CD4-positive, alpha-beta T cell treated with Interleukin-21 for 1 hour (primary cell): ENCODE data around the gene SPATA6L.

Experiments
- DNase-seq: peaks from one replicate; pipeline ENCODE4 v3.0.0-alpha.2; 2020

The SPATA6L gene

GRCh38 chr9:4581861-4582565, 84.3 kb downstream of the SPATA6L start:
- no peak for DNase-seq

GRCh38 chr9:4581035-4581760, 85.1 kb downstream of the SPATA6L start:
- no peak for DNase-seq

GRCh38 chr9:4579001-4579400, 87.3 kb downstream of the SPATA6L start:
- DNase-seq = no peak

GRCh38 chr9:4576448-4576847, 89.8 kb downstream of the SPATA6L start:
- no peak for DNase-seq

DNA sequence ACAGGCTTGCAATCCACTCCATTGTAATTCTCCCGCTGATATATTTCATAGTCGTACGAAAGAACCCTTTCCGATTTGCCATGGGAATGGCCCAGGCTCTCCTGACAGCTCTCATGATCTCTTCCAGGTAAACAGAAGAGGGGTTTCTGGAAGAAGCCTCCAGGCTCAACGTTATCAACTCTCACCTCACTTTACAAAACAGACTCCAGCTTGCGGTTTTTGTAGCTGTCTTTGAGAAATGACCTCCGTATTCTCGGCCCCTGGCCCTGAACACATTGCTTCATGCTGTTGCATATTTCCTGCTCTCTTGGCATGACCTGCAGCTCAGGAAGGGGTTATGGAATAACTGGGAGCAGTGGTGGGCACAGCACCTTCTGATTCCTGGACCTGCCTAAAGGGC, 90.3 kb downstream of the SPATA6L start:
- DNase-seq = no peak

- DNase-seq = no peak
Measured at GRCh38 chr9:4574657-4575243, 91.5 kb downstream of the SPATA6L start.

DNA sequence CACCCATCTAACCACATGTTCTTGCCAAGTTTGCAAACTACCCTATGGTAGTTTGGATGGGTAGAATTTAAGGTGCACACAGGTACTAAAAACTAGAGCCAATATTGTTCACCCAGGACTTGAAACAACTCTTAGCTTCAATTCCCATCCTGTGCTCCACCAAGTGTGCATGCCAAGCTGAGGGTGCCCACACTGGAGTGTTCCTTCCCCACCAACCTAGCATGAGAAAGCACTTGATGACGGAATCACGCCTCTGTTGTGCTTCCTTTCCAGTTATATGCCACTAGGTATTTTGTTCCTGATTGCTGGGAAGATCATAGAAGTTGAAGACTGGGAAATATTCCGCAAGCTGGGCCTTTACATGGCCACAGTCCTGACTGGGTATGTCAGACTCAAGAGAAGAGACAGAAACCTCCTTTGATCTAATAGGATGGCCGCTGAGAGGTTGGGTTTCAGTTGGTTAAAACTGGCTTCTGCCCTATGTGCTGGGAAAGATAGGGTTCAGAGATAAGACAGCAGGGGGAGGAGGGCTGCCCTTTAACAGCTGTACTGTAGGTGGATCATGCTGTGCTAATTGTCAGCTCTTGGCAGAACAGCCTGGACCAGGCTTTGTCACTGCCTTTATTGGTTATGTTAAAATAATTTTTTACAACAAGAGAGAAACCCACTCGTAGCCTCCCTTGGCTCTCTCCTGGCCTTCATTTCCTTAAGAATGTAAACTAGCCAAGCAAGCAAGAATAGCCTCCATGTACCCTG, 92.5 kb downstream of the SPATA6L start:
- no peak for DNase-seq

- no peak for DNase-seq
Measured at GRCh38 chr9:4573176-4573575, 93.1 kb downstream of the SPATA6L start.

DNA sequence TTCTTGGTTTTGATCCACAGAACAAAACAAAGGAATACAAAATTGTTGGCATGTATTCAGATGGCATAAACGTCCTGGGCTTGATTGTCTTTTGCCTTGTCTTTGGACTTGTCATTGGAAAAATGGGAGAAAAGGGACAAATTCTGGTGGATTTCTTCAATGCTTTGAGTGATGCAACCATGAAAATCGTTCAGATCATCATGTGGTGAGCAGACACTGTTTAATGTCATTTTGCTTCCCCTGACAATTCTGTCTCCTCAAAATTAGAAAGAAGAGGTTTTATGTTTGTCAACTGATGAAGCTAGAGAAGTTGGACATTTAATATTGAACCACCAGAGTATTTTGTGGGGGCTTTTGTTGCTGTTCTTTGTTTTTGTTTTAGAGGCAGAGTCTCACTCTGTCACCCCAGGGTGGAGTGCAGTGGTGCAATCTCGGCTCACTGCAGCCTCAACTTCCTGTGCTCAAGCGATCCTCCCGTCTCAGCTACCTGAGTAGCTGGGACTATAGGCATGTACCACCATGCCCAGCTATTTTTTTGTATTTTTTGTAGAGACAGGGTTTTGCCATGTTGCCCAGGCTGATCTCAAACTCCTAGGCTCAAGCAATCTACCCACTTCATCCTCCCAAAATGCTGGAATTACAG, 94.0 kb downstream of the SPATA6L start:
- DNase-seq = no peak

- no peak for DNase-seq
Measured at GRCh38 chr9:4569101-4569500, 97.2 kb downstream of the SPATA6L start.

DNA sequence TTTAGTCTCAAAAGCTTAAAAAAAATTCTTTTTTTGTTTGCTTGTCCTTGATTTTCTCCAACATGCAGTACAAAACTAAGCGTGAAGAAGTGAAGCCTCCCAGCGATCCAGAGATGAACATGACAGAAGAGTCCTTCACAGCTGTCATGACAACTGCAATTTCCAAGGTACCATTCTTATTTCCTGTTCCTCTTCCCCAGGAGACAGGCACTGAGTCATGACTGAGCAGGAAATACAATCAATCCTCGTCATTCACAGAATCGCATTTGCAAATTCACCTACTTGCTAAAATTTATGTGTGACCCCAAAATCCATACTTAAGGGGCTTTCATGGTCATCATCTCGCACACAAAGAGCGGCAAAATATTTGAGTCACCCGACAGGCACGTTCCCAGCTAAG, 98.7 kb downstream of the SPATA6L start:
- no peak for DNase-seq

GRCh38 chr9:4566806-4567205, 99.5 kb downstream of the SPATA6L start:
- DNase-seq = no peak

- no peak for DNase-seq
Measured at GRCh38 chr9:4563105-4563504, 103.2 kb downstream of the SPATA6L start.

GRCh38 chr9:4559261-4560182, 106.8 kb downstream of the SPATA6L start:
- no peak for DNase-seq

DNA sequence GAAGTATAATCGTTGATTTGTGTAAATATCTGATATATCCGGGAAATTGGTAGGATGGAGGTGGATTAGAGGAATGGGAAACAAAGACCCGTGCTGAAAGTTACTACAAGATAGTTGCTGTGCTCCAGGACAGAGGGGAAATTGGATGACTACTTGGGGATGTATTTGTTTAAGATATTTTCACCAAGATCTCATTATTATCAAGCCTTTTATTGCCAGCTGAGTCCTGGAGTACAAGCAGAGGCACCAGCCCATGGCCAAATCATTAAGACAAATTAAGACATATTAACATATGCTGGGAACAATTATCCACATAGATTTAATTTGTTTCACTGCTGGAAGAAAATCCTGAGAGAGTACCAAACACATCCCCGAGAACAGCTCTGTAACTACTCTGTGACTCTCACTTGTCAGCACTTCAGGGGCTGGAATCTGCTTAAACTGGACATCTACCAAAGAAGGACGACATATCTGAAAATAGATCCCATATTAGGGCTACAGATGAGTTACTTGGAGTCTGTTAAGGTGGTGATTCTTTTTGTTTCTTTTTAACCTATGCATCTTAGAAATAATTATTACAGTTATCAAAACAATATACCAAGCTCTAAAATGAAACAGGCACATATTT, 107.8 kb downstream of the SPATA6L start:
- no peak for DNase-seq

GRCh38 chr9:4555236-4555635, 111.0 kb downstream of the SPATA6L start:
- DNase-seq = no peak

DNA sequence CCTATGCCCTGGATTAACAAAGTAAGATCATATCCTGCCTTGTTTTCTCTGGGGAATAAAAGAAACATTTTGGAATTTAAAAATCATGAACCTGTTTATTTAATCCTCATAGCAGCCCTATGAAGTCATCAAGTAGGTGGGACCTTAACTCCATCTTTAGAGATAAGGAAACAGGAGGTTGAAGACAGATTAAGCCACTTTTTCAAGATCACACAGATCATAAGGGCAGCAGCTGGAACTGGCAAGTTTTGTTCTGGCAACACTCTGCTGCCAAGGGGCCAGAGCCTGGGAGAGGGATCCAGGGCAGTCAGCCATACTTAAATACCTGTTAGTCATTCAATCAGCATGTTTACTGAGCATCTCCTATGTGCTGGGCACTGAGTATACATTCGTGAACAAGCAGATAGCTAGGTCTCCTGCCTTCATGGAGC, 112.3 kb downstream of the SPATA6L start:
- DNase-seq = no peak

DNA sequence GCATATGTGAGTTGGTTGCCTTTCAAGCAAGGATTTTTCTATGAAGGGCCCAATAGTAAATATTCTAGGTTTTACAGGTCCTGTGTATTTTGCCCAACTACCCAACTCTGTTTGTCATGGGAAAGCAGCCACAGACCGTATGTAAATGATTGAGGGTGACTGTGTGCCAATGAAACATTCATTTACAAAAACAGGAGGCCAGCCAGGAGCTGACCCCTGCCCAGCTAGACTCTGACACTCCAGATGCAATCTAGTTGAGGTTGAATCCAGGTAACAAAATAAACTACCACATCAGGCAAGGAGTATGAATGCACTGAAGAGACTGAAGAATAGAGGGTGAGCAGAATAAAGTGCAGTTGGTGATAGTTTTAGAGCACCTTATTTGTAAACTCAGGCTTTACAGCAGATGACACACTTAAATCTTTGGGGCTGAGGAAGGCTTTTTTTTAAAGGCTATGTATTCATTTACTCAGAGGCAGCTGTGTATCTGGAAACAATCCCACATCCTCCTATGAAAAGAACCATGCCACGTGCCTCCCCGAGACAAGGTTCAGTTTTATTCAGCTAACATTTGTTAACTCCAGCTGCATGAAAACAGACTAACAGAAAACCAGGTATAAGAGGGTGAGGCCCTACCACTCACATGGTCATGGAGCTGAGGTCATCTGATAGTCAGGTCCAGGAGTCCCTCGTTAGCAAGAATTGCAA, 115.3 kb downstream of the SPATA6L start:
- no peak for DNase-seq

DNA sequence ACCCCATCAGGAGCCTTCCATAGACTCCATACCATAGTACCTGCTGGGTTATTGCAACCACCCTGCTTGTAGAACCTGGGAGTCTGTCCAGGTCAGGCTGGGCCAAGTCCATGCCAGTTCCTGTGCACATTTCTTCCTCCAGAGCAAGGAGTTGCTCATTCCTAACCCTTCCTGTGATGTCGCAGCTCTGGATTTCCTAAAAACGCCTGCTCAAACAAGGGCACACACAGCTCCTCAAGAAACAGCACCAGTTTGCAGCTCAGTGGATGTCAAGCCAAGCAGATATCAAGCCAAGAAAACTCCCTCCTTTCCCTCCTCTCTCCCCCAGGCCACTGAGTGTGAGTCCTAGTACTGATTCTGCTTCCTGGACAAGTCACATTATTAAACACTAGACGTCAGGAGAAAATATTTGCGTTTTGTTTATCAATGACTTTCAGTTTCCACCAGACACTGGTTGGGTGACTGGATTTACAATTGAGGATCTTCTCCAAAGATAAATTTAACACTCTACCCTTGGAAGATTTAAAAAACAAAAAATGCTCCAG, 116.5 kb downstream of the SPATA6L start:
- DNase-seq = no peak
